GM12878 (cell line): Measurements from ENCODE around the gene JADE1. TPM values are rescaled to one million over a fixed set of nuclear protein-coding genes. Genes with fewer than 3 reads are reported as not detected.
A peak's percentile ranks its signal among the peaks of the same experiment; 100 is the strongest.

ENCODE experiments used
- ATAC-seq: fragments of 200-7000 bp; cut with Tn5 transposase; 3 replicates; pipeline ENCODE4 v1.9.1; 2020; ENCODE audit warnings: mild to moderate bottlenecking, moderate library complexity
- BruUV-seq: library from RNA; stranded (reverse); fragments of 400-500 nt; replicated peaks from 2 replicates; lab custom pipeline; 2021; lab: Mats Ljungman, UMichigan
- CTCF ChIA-PET: fragments of 300-600 bp; sonication (Branson Sonifier 250); formaldehyde crosslinking; extraction: SDS; loops from one replicate; lab custom pipeline; 2021; ENCODE audit warnings: inconsistent platforms; lab: Yijun Ruan, JAX
- POLR2A ChIA-PET: fragments of 350-600 bp; formaldehyde crosslinking; extraction: SDS; loops from one replicate; lab custom pipeline; 2021; ENCODE audit warnings: inconsistent platforms; lab: Charles Lee
- RAD21 ChIA-PET: fragments of 300-600 bp; sonication (Branson Sonifier 250); formaldehyde crosslinking; loops from one replicate; lab custom pipeline; 2023; ENCODE audit warnings: antibody characterized with exemption; ENCODE audit not compliant: unreplicated experiment; lab: Charles Lee
- SMC1A ChIA-PET: fragments of 300-600 bp; sonication (Branson Sonifier 250); formaldehyde crosslinking; loops from one replicate; lab custom pipeline; 2023; ENCODE audit not compliant: unreplicated experiment, uncharacterized antibody; lab: Charles Lee
- DNase-seq: peaks from one replicate; pipeline ENCODE4 v3.0.0-alpha.2; 2011; ENCODE audit warnings: low read depth, low spot score
- FAIRE-seq: peaks from 3 replicates; lab custom pipeline; 2011; peaks lifted over from hg19 to GRCh38; lab: Jason Lieb, UNC
- H2AFZ ChIP-seq: 2 replicates; pipeline ENCODE4 v1.6.0; 2011; ENCODE audit warnings: low read depth, low read length, control low read depth; ENCODE audit not compliant: control insufficient read depth
- H3K27ac ChIP-seq: 2 replicates; pipeline ENCODE4 v1.5.1; 2011; ENCODE audit warnings: control low read depth; ENCODE audit not compliant: control insufficient read depth, insufficient read depth
- H3K27me3 ChIP-seq, 2 experiments: replicated peaks in 1 of 2; 2 replicates each; pipeline versions ENCODE4 v1.6.0 to v1.6.1; 2011; ENCODE audit warnings: low read length in 1 of 2; ENCODE audit not compliant: control insufficient read depth in 2 of 2, insufficient read depth in 2 of 2
- H3K36me3 ChIP-seq, 2 experiments: 2 replicates each; pipeline ENCODE4 v1.5.1; 2011; ENCODE audit warnings: low read length in 1 of 2; ENCODE audit not compliant: control insufficient read depth in 2 of 2, insufficient read depth in 2 of 2
- H3K4me1 ChIP-seq: 2 replicates; pipeline ENCODE4 v1.6.1; 2011; ENCODE audit warnings: mild to moderate bottlenecking, low read length, moderate library complexity, mixed read lengths; ENCODE audit not compliant: control insufficient read depth, insufficient read depth
- H3K4me2 ChIP-seq: 2 replicates; pipeline ENCODE4 v1.6.0; 2011; ENCODE audit warnings: control low read depth; ENCODE audit not compliant: control insufficient read depth, insufficient read depth
- H3K4me3 ChIP-seq: fragments of 200-600 bp; sonication (generic); 2 replicates; pipeline ENCODE4 v1.5.1; 2016
- H3K79me2 ChIP-seq: 2 replicates; pipeline ENCODE4 v1.6.0; 2011; ENCODE audit warnings: low read length; ENCODE audit not compliant: control insufficient read depth, insufficient read depth
- H3K9ac ChIP-seq: 2 replicates; pipeline ENCODE4 v1.8.0; 2011; ENCODE audit warnings: low read length, control low read depth, mixed read lengths; ENCODE audit not compliant: control insufficient read depth, insufficient read depth
- H3K9me3 ChIP-seq: replicated peaks from 3 replicates; pipeline ENCODE4 v1.5.1; 2011; ENCODE audit warnings: mild to moderate bottlenecking, low read length; ENCODE audit not compliant: control insufficient read depth, insufficient read depth
- H4K20me1 ChIP-seq: 2 replicates; pipeline ENCODE4 v1.6.0; 2011; ENCODE audit not compliant: control insufficient read depth, insufficient read depth
- CREM ChIP-seq: IDR thresholded peaks from 2 replicates; pipeline ENCODE4 v1.6.1; 2014; ENCODE audit warnings: antibody characterized with exemption, low read depth
- MTA2 ChIP-seq: fragments of 450-650 bp; IDR thresholded peaks from 2 replicates; pipeline ENCODE4 v1.6.1; 2016; ENCODE audit warnings: low read depth, mild to moderate bottlenecking, moderate library complexity
- RUNX3 ChIP-seq: IDR thresholded peaks from 2 replicates; pipeline ENCODE4 v1.6.1; 2012; ENCODE audit warnings: low read length, inconsistent platforms
- WGBS: methylation state at CpG from one replicate; pipeline ENCODE4 v1.1.6; 2016; ENCODE audit warnings: low lambda C conversion rate; ENCODE audit not compliant: insufficient replicate concordance, insufficient coverage; ENCODE audit errors: missing lambda C conversion rate; 5-methylcytosine and 5-hydroxymethylcytosine counted together
- in situ Hi-C: fragments of 300-500 bp; cut with MboI; formaldehyde crosslinking; loops from 9 replicates; pipeline ENCODE4 v1.14.3; 2018; ENCODE audit warnings: mixed read lengths
- intact Hi-C: fragments of 100-400 bp; cut with micrococcal nuclease; formaldehyde crosslinking; loops from one replicate; pipeline ENCODE4 v1.14.2; 2022; ENCODE audit not compliant: unreplicated experiment
- polyA plus RNA-seq, 11 experiments: library from polyadenylated mRNA; depleted of rRNA in 4 of 11; unstranded in 6 of 11; stranded (reverse) in 5 of 11; fragments of >200 nt; fragmentation: Nextera tagmentation in 4 of 11; fragmentation: Illumina TruSeq in 1 of 11; extraction: Ambion mirVana in 4 of 11; extraction: Trizol in 1 of 11; gene quantifications; 1 replicate in 1 of 11; 2 replicates in 10 of 11; pipeline versions ENCODE4 v1.2.1 to v1.2.3, GENCODE V29; 2011 to 2016; ENCODE audit warnings: inconsistent platforms in 2 of 11, missing spikeins in 2 of 11, low read depth in 1 of 11
- total RNA-seq, 4 experiments: library from RNA; depleted of rRNA in 3 of 4; stranded (reverse); fragments of >200 nt in 3 of 4; fragmentation: Illumina TruSeq in 1 of 4; extraction: Trizol in 1 of 4; gene quantifications; 2 replicates each; pipeline versions ENCODE4 v1.2.1 to v1.2.3, GENCODE V29; 2013 to 2021
- TF ChIP-seq, protein P1 (sequence below): fragments of 450-650 bp; IDR thresholded peaks from 2 replicates; pipeline ENCODE4 v1.6.1; 2016; ENCODE audit warnings: mild to moderate bottlenecking

JADE1 gene
- total and polyA plus RNA-seq, 10 of the 15 experiments (the other 5 are each of a cell fraction or from before 2014, with no cell fraction given): 5.9 to 27.2 (median 15.8) TPM

DNA sequence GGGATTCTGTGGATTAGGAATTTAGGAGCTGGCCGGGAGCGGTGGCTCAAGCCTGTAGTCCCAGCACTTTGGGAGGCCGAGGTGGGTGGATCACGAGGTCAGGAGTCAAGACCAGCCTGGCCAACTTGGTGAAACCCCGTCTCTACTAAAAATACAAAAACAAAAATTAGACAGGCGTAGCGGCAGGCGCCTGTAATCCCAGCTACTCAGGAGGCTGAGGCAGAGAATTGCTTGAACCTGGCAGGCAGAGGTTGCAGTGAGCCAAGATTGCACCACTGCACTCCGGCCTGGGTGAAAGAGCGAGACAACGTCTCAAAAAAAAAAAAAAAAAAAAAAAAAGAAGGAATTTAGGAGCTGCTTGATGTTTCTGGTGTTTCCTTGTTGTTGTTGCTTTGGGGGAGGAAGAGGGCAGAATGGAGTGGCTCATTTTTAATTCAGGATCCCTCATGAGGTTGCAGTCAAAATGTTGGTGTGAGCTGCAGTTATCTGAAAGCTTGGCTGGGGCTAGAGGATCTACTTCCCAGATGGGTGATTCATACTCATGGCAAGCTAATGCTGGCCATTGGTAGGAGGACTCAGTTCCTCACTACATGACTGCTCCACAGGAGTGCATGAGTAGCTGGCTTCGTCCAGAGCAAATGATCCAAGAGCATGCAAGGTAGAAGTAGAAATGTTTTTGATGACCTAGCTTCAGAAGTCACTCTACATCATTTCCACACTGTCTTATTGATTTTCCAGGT lies 26.5 kb upstream of the JADE1 start:
- ChIA-PET RAD21 (interaction anchor here (1.0 to 1.8 kb wide), 7 partner anchors 13 to 209 kb away, joined by 3 to 9 read pairs (median 4); partner anchors contain the start of gene JADE1), POLR2A (interaction anchor here (0.6 to 1.1 kb wide), 3 partner anchors 8 to 27 kb away, joined by 3 to 7 read pairs (median 4); no protein-coding TSS in a partner anchor), SMC1A (interaction anchor here (0.9 to 2.0 kb wide), 11 partner anchors 14 to 592 kb away, joined by 3 to 11 read pairs (median 3); no protein-coding TSS in a partner anchor), CTCF (interaction anchor here (0.6 to 3.0 kb wide), 17 partner anchors 11 to 578 kb away, joined by 3 to 13 read pairs (median 4); partner anchors contain the start of gene JADE1)
- Histone ChIP-seq H3K36me3 (no peaks in the 10 kb centered on the region), H3K79me2 (no peaks in the 10 kb centered on the region), H2AFZ (no peak overlapping the region), H3K4me3 (no peak overlapping the region), H3K9ac (no peak overlapping the region), H3K4me2 (no peak overlapping the region), H4K20me1 (no peaks in the 10 kb centered on the region), H3K9me3 (no peaks in the 10 kb centered on the region), H3K27me3 (no peaks in the 10 kb centered on the region), H3K4me1 (no peaks in the 10 kb centered on the region), H3K27ac (no peak overlapping the region)
- intact Hi-C loops: loop anchor here (1.0 kb wide), 2 partner anchors 26 to 80 kb away; partner anchors contain the start of gene JADE1
- peak; percentile 48; the same call in 2 of the 3 replicates for ATAC-seq
- DNase-seq: no peak
- 71% methylated on average over 12 of the region's 12 CpGs for whole genome bisulfite sequencing
- in situ Hi-C loops: no loop called here
- no TSS peak for BruUV-seq
- no peak for TF ChIP-seq CREM
- TF ChIP-seq MTA2: no peak
- TF ChIP-seq, protein P1, sequence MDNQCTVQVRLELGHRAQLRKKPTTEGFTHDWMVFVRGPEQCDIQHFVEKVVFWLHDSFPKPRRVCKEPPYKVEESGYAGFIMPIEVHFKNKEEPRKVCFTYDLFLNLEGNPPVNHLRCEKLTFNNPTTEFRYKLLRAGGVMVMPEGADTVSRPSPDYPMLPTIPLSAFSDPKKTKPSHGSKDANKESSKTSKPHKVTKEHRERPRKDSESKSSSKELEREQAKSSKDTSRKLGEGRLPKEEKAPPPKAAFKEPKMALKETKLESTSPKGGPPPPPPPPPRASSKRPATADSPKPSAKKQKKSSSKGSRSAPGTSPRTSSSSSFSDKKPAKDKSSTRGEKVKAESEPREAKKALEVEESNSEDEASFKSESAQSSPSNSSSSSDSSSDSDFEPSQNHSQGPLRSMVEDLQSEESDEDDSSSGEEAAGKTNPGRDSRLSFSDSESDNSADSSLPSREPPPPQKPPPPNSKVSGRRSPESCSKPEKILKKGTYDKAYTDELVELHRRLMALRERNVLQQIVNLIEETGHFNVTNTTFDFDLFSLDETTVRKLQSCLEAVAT: no peak
- TF ChIP-seq RUNX3: no peak
- no peak for FAIRE-seq
